Caco-2 (cell line): ENCODE measurements around the gene SLC25A21. TPM values are rescaled to one million over a fixed set of nuclear protein-coding genes. Genes with fewer than 3 reads are reported as not detected.

Experiments used
- BruUV-seq: library from RNA; stranded (reverse); fragments of 400-500 nt; replicated peaks from 2 replicates; lab custom pipeline; 2021; lab: Mats Ljungman, UMichigan
- CTCF ChIA-PET: fragments of 300-600 bp; sonication (Branson Sonifier 250); formaldehyde crosslinking; loops from one replicate; lab custom pipeline; 2022; ENCODE audit warnings: antibody characterized with exemption; lab: Charles Lee
- POLR2A ChIA-PET: fragments of 300-600 bp; sonication (Branson Sonifier 250); formaldehyde crosslinking; loops from one replicate; lab custom pipeline; 2022; ENCODE audit warnings: antibody characterized with exemption; lab: Charles Lee
- DNase-seq, 2 experiments: peaks; one replicate each; pipeline versions ENCODE4 v3.0.0 to v3.0.0-alpha.2; 2020 to 2022
- H3K27me3 ChIP-seq: replicated peaks from 2 replicates; pipeline ENCODE4 v1.6.0; 2011; ENCODE audit warnings: low read length; ENCODE audit not compliant: control insufficient read depth, insufficient read depth
- H3K36me3 ChIP-seq: 2 replicates; pipeline ENCODE4 v1.5.1; 2011; ENCODE audit warnings: low read length; ENCODE audit not compliant: control insufficient read depth, insufficient read depth
- H3K4me1 ChIP-seq: fragments of 250-450 bp; sonication (Bioruptor Pico); 2 replicates; pipeline ENCODE4 v1.5.1; 2020; ENCODE audit warnings: mild to moderate bottlenecking
- H3K4me3 ChIP-seq: 2 replicates; pipeline ENCODE4 v1.5.1; 2011; ENCODE audit warnings: low read depth, mild to moderate bottlenecking, control low read depth, low read length
- H3K9me3 ChIP-seq: fragments of 250-450 bp; sonication (Bioruptor Pico); 2 replicates; pipeline ENCODE4 v1.5.1; 2020; ENCODE audit warnings: mild to moderate bottlenecking, moderate library complexity
- H3K27ac Mint-ChIP-seq: one replicate; pipeline ENCODE4 v1.8.0; 2022; ENCODE audit warnings: mixed read lengths; ENCODE audit not compliant: unreplicated experiment
- H3K27me3 Mint-ChIP-seq: one replicate; pipeline ENCODE4 v1.8.0; 2022; ENCODE audit warnings: mixed read lengths; ENCODE audit not compliant: insufficient read depth, unreplicated experiment
- H3K36me3 Mint-ChIP-seq: one replicate; pipeline ENCODE4 v1.8.0; 2022; ENCODE audit warnings: mild to moderate bottlenecking, mixed read lengths; ENCODE audit not compliant: insufficient read depth, unreplicated experiment
- H3K4me1 Mint-ChIP-seq: one replicate; pipeline ENCODE4 v1.8.0; 2022; ENCODE audit warnings: low read depth, mixed read lengths; ENCODE audit not compliant: unreplicated experiment
- H3K4me3 Mint-ChIP-seq: one replicate; pipeline ENCODE4 v1.8.0; 2022; ENCODE audit warnings: mild to moderate bottlenecking, moderate library complexity, mixed read lengths; ENCODE audit not compliant: unreplicated experiment
- H3K9me3 Mint-ChIP-seq: one replicate; pipeline ENCODE4 v1.8.0; 2022; ENCODE audit warnings: mixed read lengths; ENCODE audit not compliant: unreplicated experiment
- CTCF ChIP-seq, 2 experiments: fragments of 200-600 bp in 1 of 2; IDR thresholded peaks; 1 replicate in 1 of 2; 2 replicates in 1 of 2; pipeline versions ENCODE4 v1.5.1 to v1.8.0; 2011 to 2022; ENCODE audit warnings: antibody characterized with exemption in 1 of 2, control low read depth in 1 of 2, inconsistent platforms in 1 of 2, low read depth in 1 of 2, low read length in 1 of 2, mild to moderate bottlenecking in 1 of 2, moderate library complexity in 1 of 2; ENCODE audit not compliant: insufficient read depth in 1 of 2, severe bottlenecking in 1 of 2, unreplicated experiment in 1 of 2
- intact Hi-C: fragments of 100-400 bp; cut with micrococcal nuclease; formaldehyde crosslinking; loops from one replicate; pipeline ENCODE4 v1.10.0; 2022; ENCODE audit not compliant: unreplicated experiment
- total RNA-seq: library from RNA; stranded (reverse); gene quantifications from 2 replicates; pipeline ENCODE4 v1.2.3, GENCODE V29; 2022

SLC25A21 gene
- total RNA-seq, 1 experiment from 2014 or later: 3.2 TPM

DNA sequence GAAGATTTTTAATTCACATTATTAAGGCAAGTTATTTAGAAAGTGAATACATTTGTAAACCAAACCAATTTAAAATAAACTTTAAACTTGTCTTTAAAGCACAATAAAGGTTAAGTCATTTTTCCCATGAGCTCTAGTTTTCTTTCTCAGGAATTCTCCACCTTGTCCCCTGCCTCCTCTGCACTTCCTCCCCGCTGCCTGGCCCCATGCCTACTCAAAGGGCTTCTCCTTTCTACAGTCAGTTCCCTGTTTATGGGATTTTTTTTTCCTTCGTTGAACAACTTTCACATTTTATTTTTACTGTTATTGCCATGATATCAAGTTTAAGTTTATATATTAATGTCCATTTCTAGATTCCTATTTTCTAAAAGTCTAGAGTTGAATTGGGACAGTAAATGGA is 223.0 kb downstream of the SLC25A21 start:
- ChIA-PET POLR2A (no interaction called here), CTCF (no interaction called here)
- Histone ChIP-seq H3K27me3 (no peaks in the 10 kb centered on the region), H3K36me3 (no peaks in the 10 kb centered on the region), H3K4me3 (no peak overlapping the region), H3K4me1 (peaks cover 24% of the 10 kb centered on the region), H3K9me3 (no peaks in the 10 kb centered on the region)
- Mint-ChIP-seq H3K27me3 (no peaks in the 10 kb centered on the region), H3K4me1 (peaks cover 14% of the 10 kb centered on the region), H3K4me3 (no peak overlapping the region), H3K27ac (peak overlapping the region; percentile 53), H3K9me3 (no peaks in the 10 kb centered on the region), H3K36me3 (peaks cover 5% of the 10 kb centered on the region)
- no peak for DNase-seq
- no TSS peak for BruUV-seq
- TF ChIP-seq CTCF (IDR thresholded peaks at IDR 0.05; ENCODE audit: insufficient read depth in 1 of 2, low read depth in 1 of 2, low read length in 1 of 2, severe bottlenecking in 1 of 2, unreplicated experiment in 1 of 2): no peak
- intact Hi-C loops: no loop called here

- peaks cover 8% of the 10 kb centered on the region for H3K4me1 Mint-ChIP-seq
Measured at GRCh38 chr14:36948157-36948859, 224.1 kb downstream of the SLC25A21 start.

DNA sequence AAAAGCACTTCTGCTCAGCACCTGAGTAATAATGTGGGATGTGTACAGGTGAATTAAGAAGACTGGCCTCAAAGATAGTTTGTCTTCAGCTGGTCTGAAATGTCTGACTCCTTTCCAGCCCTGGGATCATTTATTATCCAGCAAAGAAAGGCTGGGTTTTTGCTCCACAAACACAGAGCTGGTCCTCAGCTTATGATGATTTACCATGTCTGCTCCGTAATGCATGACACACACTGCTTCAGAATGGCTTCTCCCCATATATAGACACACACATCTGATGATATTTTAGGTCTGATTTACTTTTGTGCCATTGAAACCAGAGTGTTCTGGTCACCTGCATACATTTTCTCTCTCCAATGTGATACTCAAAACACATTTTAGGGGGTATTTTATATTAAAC is 225.0 kb downstream of the SLC25A21 start:
- H3K27me3 ChIP-seq: no peaks in the 10 kb centered on the region
- no TSS peak for BruUV-seq
- Mint-ChIP-seq H3K9me3 (no peaks in the 10 kb centered on the region), H3K27ac (no peak overlapping the region), H3K4me1 (peaks cover 11% of the 10 kb centered on the region), H3K4me3 (no peak overlapping the region), H3K27me3 (no peaks in the 10 kb centered on the region), H3K36me3 (no peaks in the 10 kb centered on the region)
- H3K36me3 ChIP-seq: no peaks in the 10 kb centered on the region
- POLR2A ChIA-PET: no interaction called here
- no peak overlapping the region for H3K4me3 ChIP-seq
- intact Hi-C loops: no loop called here
- CTCF ChIA-PET: no interaction called here
- H3K4me1 ChIP-seq: peaks cover 11% of the 10 kb centered on the region; the same call in 1 of the 2 replicates
- no peak for DNase-seq
- H3K9me3 ChIP-seq: no peaks in the 10 kb centered on the region
- TF ChIP-seq CTCF (IDR thresholded peaks at IDR 0.05; ENCODE audit: insufficient read depth in 1 of 2, low read depth in 1 of 2, low read length in 1 of 2, severe bottlenecking in 1 of 2, unreplicated experiment in 1 of 2): no peak

More at GRCh38 chr14:36948157-36948859, 224.1 kb downstream of the SLC25A21 start:
- peaks cover 18% of the 10 kb centered on the region for H3K4me1 ChIP-seq
- ChIA-PET CTCF (no interaction called here), POLR2A (no interaction called here)
- H3K4me3 Mint-ChIP-seq: no peak overlapping the region
- intact Hi-C loops: no loop called here
- H3K36me3 Mint-ChIP-seq: no peaks in the 10 kb centered on the region
- H3K27me3 Mint-ChIP-seq: no peaks in the 10 kb centered on the region
- no peaks in the 10 kb centered on the region for H3K27me3 ChIP-seq
- no peak overlapping the region for H3K27ac Mint-ChIP-seq
- H3K4me3 ChIP-seq: no peak overlapping the region
- no peak for DNase-seq
- no peaks in the 10 kb centered on the region for H3K36me3 ChIP-seq
- no peaks in the 10 kb centered on the region for H3K9me3 ChIP-seq
- BruUV-seq: no TSS peak
- no peak for TF ChIP-seq CTCF (IDR thresholded peaks at IDR 0.05; ENCODE audit: insufficient read depth in 1 of 2, low read depth in 1 of 2, low read length in 1 of 2, severe bottlenecking in 1 of 2, unreplicated experiment in 1 of 2)
- no peaks in the 10 kb centered on the region for H3K9me3 Mint-ChIP-seq
